BE2C (cell line): ENCODE measurements around the gene MAP3K3.
A peak's percentile ranks its signal among the peaks of the same experiment; 100 is the strongest.

ENCODE experiments used
- DNase-seq: peaks from one replicate; pipeline ENCODE4 v3.0.0-alpha.2; 2020
- H3K27me3 ChIP-seq: fragments of 250-450 bp; sonication (Bioruptor Pico); 2 replicates; pipeline ENCODE4 v1.5.1; 2020; ENCODE audit warnings: mild to moderate bottlenecking
- H3K36me3 ChIP-seq: fragments of 250-450 bp; sonication (Bioruptor Pico); 2 replicates; pipeline ENCODE4 v1.5.1; 2020; ENCODE audit warnings: mild to moderate bottlenecking
- H3K4me1 ChIP-seq: fragments of 250-450 bp; sonication (Bioruptor Pico); 2 replicates; pipeline ENCODE4 v1.5.1; 2020
- H3K4me3 ChIP-seq: 2 replicates; pipeline ENCODE4 v1.5.1; 2011; ENCODE audit warnings: low read depth, low read length
- H3K9me3 ChIP-seq: fragments of 250-450 bp; sonication (Bioruptor Pico); 2 replicates; pipeline ENCODE4 v1.5.1; 2020
- TF ChIP-seq, protein P1 (sequence below): IDR thresholded peaks from 2 replicates; pipeline ENCODE4 v1.5.1; 2012; ENCODE audit warnings: mild to moderate bottlenecking, low read depth, low read length

The MAP3K3 gene

DNA sequence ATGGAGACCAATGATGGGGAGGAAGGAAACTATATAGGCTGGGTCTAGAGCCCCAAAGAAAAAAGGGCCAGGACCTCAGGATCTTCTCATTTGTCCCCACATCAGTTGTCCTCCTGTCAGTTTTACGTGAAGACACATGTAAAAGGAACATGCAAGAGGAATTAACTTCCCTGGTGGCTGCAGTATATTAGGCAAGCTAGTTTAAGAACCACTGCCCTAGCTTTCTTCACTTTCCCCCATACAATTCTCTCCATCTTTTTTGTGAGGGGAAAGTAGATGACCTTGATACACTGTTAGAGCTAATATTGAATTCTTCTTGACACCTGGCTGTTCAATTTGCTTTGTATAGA, 2.3 kb downstream of the MAP3K3 start:
- no peak for DNase-seq
- TF ChIP-seq, protein P1, sequence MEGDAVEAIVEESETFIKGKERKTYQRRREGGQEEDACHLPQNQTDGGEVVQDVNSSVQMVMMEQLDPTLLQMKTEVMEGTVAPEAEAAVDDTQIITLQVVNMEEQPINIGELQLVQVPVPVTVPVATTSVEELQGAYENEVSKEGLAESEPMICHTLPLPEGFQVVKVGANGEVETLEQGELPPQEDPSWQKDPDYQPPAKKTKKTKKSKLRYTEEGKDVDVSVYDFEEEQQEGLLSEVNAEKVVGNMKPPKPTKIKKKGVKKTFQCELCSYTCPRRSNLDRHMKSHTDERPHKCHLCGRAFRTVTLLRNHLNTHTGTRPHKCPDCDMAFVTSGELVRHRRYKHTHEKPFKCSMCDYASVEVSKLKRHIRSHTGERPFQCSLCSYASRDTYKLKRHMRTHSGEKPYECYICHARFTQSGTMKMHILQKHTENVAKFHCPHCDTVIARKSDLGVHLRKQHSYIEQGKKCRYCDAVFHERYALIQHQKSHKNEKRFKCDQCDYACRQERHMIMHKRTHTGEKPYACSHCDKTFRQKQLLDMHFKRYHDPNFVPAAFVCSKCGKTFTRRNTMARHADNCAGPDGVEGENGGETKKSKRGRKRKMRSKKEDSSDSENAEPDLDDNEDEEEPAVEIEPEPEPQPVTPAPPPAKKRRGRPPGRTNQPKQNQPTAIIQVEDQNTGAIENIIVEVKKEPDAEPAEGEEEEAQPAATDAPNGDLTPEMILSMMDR = no peak
- Histone ChIP-seq H3K27me3 (no peaks in the 10 kb centered on the region), H3K4me1 (no peaks in the 10 kb centered on the region; the same call in 1 of the 2 replicates), H3K9me3 (no peaks in the 10 kb centered on the region), H3K36me3 (no peaks in the 10 kb centered on the region), H3K4me3 (peak overlapping the region; percentile 86)

DNA sequence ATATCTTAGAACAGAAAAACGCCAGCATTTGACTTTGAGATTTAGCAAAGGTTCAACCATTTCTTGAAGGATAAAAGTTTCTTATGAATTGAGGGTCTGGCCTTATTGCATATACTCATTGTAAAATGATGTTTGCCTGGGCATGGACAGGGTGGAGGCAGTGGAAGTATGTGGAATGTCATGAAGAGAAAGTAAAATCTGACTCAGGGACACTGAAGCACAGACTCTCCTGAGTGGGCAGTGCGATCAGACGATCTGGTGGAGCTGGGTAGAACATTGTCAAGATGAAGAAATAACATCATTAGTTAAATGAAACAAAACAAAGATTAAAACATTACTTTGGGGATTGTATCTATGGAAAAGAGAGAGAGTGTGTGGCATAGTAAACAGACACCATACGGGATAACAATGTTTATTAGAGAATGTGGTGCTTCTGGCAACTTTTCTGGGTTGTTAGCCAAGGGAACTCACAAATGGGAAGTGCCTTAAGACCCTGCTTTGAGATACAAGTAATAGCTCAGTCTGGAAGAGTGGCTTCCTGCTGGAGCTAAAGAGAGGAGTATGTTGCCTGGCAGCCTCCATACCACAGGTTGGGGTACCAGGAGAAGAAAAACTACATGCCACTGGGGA, 4.4 kb downstream of the MAP3K3 start:
- no peak for DNase-seq
- no peaks in the 10 kb centered on the region for H3K9me3 ChIP-seq
- H3K36me3 ChIP-seq = no peaks in the 10 kb centered on the region
- H3K4me1 ChIP-seq = no peaks in the 10 kb centered on the region; the same call in 1 of the 2 replicates
- TF ChIP-seq, protein P1 = no peak
- no peaks in the 10 kb centered on the region for H3K27me3 ChIP-seq
- H3K4me3 ChIP-seq = no peak overlapping the region

DNA sequence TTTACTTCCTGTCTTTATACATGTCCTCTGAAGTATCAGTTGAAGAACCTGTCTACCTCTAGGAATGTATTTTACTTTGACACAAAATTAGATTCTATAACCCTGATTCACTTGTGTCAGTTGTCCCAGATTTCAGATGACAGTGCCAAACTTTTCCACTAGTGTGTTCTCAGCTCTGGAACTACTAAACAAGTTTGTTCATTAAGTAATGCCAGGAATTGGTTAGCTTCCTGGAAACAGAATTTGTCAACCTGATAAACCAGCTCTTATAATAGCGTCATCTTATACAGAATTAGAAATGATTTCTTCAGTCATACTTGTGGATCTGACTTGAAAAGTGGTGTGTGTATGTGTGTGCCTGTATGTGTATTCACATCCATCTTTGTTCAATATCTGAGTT, 7.4 kb downstream of the MAP3K3 start:
- H3K9me3 ChIP-seq = no peaks in the 10 kb centered on the region
- no peak overlapping the region for H3K4me3 ChIP-seq
- no peaks in the 10 kb centered on the region for H3K27me3 ChIP-seq
- DNase-seq = no peak
- TF ChIP-seq, protein P1 = no peak
- peaks cover 4% of the 10 kb centered on the region for H3K4me1 ChIP-seq
- peaks cover 8% of the 10 kb centered on the region for H3K36me3 ChIP-seq

DNA sequence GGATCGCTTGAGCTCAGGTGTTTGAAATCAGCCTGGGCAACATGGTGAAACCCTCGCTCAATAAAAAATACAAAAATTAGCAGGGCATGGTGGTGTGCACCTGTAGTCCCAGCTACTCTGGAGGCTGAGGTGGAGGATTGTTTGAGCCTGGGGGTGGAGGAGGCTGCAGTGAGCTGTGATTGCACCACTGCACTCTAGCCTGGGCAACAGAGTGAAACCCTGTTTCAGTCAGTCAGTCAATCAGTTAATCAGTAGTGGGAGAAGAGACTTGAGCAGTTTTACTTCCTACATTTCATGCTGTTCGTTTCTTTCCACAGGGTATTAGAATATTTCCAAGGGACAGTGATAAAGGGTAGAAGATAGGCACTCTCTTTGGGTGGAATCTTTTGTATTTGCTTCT, 8.8 kb downstream of the MAP3K3 start:
- Histone ChIP-seq H3K36me3 (peaks cover 18% of the 10 kb centered on the region), H3K27me3 (no peaks in the 10 kb centered on the region), H3K9me3 (no peaks in the 10 kb centered on the region), H3K4me1 (peaks cover 9% of the 10 kb centered on the region), H3K4me3 (no peak overlapping the region)
- TF ChIP-seq, protein P1 = no peak
- DNase-seq = no peak

DNA sequence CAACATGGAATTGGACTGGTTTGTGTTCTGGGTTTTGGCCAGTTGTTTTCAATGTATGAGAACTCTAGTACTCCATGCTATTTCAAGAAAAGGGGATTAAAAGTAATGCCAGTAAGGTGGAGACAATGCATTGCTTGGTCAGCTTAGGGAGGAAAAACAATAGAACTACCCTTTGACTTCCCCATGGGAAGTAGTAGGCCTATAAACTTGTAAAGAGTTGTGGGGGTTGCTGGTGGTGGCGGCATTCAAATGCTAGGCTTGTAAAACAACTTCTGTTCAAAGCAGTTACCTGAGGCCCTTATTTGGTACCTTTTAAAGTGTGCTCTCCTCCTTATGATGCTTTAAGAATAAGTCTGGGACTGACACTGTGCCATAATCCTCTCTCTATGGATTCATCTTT, 9.4 kb downstream of the MAP3K3 start:
- Histone ChIP-seq H3K9me3 (no peaks in the 10 kb centered on the region), H3K36me3 (peaks cover 24% of the 10 kb centered on the region), H3K4me1 (peaks cover 9% of the 10 kb centered on the region), H3K27me3 (no peaks in the 10 kb centered on the region), H3K4me3 (no peak overlapping the region)
- no peak for DNase-seq
- TF ChIP-seq, protein P1 = no peak

DNA sequence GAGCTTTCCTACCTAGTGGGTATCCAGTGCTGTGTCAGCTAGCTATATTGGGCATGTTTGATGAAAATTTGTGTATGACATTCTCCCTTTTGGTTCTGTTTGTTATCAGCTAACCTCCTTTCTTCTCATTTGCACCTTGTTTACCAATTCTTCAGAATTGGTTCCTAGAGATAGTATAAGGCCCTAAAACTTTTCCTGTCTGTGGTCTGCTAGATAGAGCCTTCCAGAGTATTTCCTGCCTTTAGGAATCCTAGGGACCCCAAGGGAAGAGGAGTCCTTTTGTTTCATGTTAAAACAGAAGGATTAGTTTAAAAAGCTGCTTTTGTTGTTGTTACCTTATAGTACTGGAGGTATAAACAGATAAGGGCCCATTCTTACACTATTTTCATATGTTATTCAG, 11.5 kb downstream of the MAP3K3 start:
- no peaks in the 10 kb centered on the region for H3K9me3 ChIP-seq
- no peak for DNase-seq
- TF ChIP-seq, protein P1 = no peak
- H3K36me3 ChIP-seq = peaks cover 31% of the 10 kb centered on the region
- no peaks in the 10 kb centered on the region for H3K27me3 ChIP-seq
- peaks cover 9% of the 10 kb centered on the region for H3K4me1 ChIP-seq
- H3K4me3 ChIP-seq = no peak overlapping the region
